Ectodermal cell (in vitro differentiated cells): ENCODE data around the gene SNRPB.
"Not testable (repeated sequence)": the region's sequence is repeated elsewhere in the genome, so short reads cannot be mapped to it uniquely, and the experiment has no call there.

Source experiments
- H3K27ac ChIP-seq: 2 replicates; pipeline ENCODE4 v1.7.0; 2013; ENCODE audit warnings: mild to moderate bottlenecking, low read depth, low read length; ENCODE audit not compliant: insufficient read depth, poor library complexity, severe bottlenecking
- H3K27me3 ChIP-seq: 2 replicates; pipeline ENCODE4 v1.7.0; 2013; ENCODE audit warnings: mild to moderate bottlenecking, low read length; ENCODE audit not compliant: insufficient read depth, control insufficient read depth, poor library complexity, severe bottlenecking
- H3K36me3 ChIP-seq: one replicate; pipeline ENCODE4 v1.7.0; 2013; ENCODE audit warnings: low read length; ENCODE audit not compliant: control insufficient read depth, insufficient read depth
- H3K4me1 ChIP-seq: one replicate; pipeline ENCODE4 v1.7.0; 2013; ENCODE audit warnings: low read length; ENCODE audit not compliant: control insufficient read depth, insufficient read depth
- H3K4me3 ChIP-seq: 2 replicates; pipeline ENCODE4 v1.7.0; 2013; ENCODE audit warnings: low read depth, low read length, control low read depth; ENCODE audit not compliant: insufficient read depth
- H3K9me3 ChIP-seq: 2 replicates; pipeline ENCODE4 v1.7.0; 2013; ENCODE audit warnings: mild to moderate bottlenecking, low read length, moderate library complexity; ENCODE audit not compliant: control insufficient read depth
- WGBS, 2 experiments: methylation state at CpG; one replicate each; pipeline ENCODE4 v1.1.7; 2013; ENCODE audit warnings: missing lambda C conversion rate in 2 of 2; 5-methylcytosine and 5-hydroxymethylcytosine counted together

The SNRPB gene

GRCh38 chr20:2507875-2508630 is 37.5 kb upstream of the SNRPB start:
- 39 to 43% methylated on average over 22 of the region's 22 CpGs for WGBS, 2 experiments
- Histone ChIP-seq H3K4me1 (peaks cover 6% of the 10 kb centered on the region), H3K27me3 (peaks cover 37% of the 10 kb centered on the region), H3K27ac (no peak overlapping the region), H3K36me3 (no peaks in the 10 kb centered on the region), H3K4me3 (peak overlapping the region; percentile 55), H3K9me3 (no peaks in the 10 kb centered on the region)

- Histone ChIP-seq H3K27ac (no peak overlapping the region), H3K36me3 (no peaks in the 10 kb centered on the region), H3K4me3 (no peak overlapping the region), H3K9me3 (no peaks in the 10 kb centered on the region), H3K4me1 (peaks cover 6% of the 10 kb centered on the region), H3K27me3 (peaks cover 31% of the 10 kb centered on the region)
- WGBS, 2 experiments = 94 to 96% methylated on average over 5 of the region's 5 CpGs
These were observed 36.9 kb upstream of the SNRPB start for GRCh38 chr20:2507464-2507863.

GRCh38 chr20:2506426-2506825 is 35.8 kb upstream of the SNRPB start:
- not testable (repeated sequence) for H3K4me3 ChIP-seq, H3K27ac ChIP-seq, H3K36me3 ChIP-seq, H3K9me3 ChIP-seq, H3K4me1 ChIP-seq
- H3K27me3 ChIP-seq = peaks cover 21% of the 10 kb centered on the region
- WGBS, 2 experiments = 80 to 93% methylated on average over 2 of the region's 5 CpGs

GRCh38 chr20:2504803-2505202 is 34.2 kb upstream of the SNRPB start:
- H3K9me3 ChIP-seq, H3K4me3 ChIP-seq, H3K27ac ChIP-seq, H3K4me1 ChIP-seq, H3K36me3 ChIP-seq, H3K27me3 ChIP-seq: not testable (repeated sequence)
- 79 to 91% methylated on average over 2 of the region's 2 CpGs for WGBS, 2 experiments

GRCh38 chr20:2502808-2503384 is 32.3 kb upstream of the SNRPB start:
- 93 to 97% methylated on average over 2 of the region's 2 CpGs for WGBS, 2 experiments
- H3K4me3 ChIP-seq, H3K9me3 ChIP-seq, H3K4me1 ChIP-seq, H3K27me3 ChIP-seq, H3K36me3 ChIP-seq, H3K27ac ChIP-seq: not testable (repeated sequence)

GRCh38 chr20:2485661-2486060 is 15.1 kb upstream of the SNRPB start:
- H3K27me3 ChIP-seq = no peaks in the 10 kb centered on the region
- no peak overlapping the region for H3K27ac ChIP-seq
- H3K4me3 ChIP-seq = no peak overlapping the region
- peaks cover 9% of the 10 kb centered on the region for H3K36me3 ChIP-seq
- no peaks in the 10 kb centered on the region for H3K9me3 ChIP-seq
- WGBS, 2 experiments = 82 to 85% methylated on average over 4 of the region's 4 CpGs
- H3K4me1 ChIP-seq = no peaks in the 10 kb centered on the region

- peaks cover 9% of the 10 kb centered on the region for H3K36me3 ChIP-seq
- WGBS, 2 experiments = 88 to 92% methylated on average over 1 of the region's 2 CpGs
- H3K27me3 ChIP-seq = no peaks in the 10 kb centered on the region
- H3K4me3 ChIP-seq = no peak overlapping the region
- no peaks in the 10 kb centered on the region for H3K9me3 ChIP-seq
- H3K4me1 ChIP-seq = no peaks in the 10 kb centered on the region
- no peak overlapping the region for H3K27ac ChIP-seq
These were observed 14.5 kb upstream of the SNRPB start for GRCh38 chr20:2485080-2485479.

GRCh38 chr20:2483504-2483903 is 12.9 kb upstream of the SNRPB start:
- Histone ChIP-seq H3K36me3 (peaks cover 9% of the 10 kb centered on the region), H3K9me3 (no peaks in the 10 kb centered on the region), H3K4me3 (no peak overlapping the region), H3K4me1 (no peaks in the 10 kb centered on the region), H3K27ac (no peak overlapping the region), H3K27me3 (no peaks in the 10 kb centered on the region)
- 95 to 97% methylated on average over 12 of the region's 12 CpGs for WGBS, 2 experiments

- peaks cover 5% of the 10 kb centered on the region for H3K36me3 ChIP-seq
- no peaks in the 10 kb centered on the region for H3K4me1 ChIP-seq
- H3K27me3 ChIP-seq = no peaks in the 10 kb centered on the region
- H3K9me3 ChIP-seq = no peaks in the 10 kb centered on the region
- no peak overlapping the region for H3K27ac ChIP-seq
- WGBS, 2 experiments = 96 to 98% methylated on average over 2 of the region's 2 CpGs
- H3K4me3 ChIP-seq = no peak overlapping the region
These were observed 9.8 kb upstream of the SNRPB start for GRCh38 chr20:2480381-2480780.

GRCh38 chr20:2476742-2477615 is 6.4 kb upstream of the SNRPB start:
- Histone ChIP-seq H3K27me3 (no peaks in the 10 kb centered on the region), H3K4me3 (no peak overlapping the region), H3K9me3 (no peaks in the 10 kb centered on the region), H3K36me3 (no peaks in the 10 kb centered on the region), H3K4me1 (no peaks in the 10 kb centered on the region), H3K27ac (no peak overlapping the region)
- 63 to 80% methylated on average over 5 of the region's 5 CpGs for WGBS, 2 experiments
